ENCODE measurements around the gene LPP. TPM values are rescaled to one million over a fixed set of nuclear protein-coding genes. Genes with fewer than 3 reads are reported as not detected.

Gene LPP
- total RNA-seq, 4 donors from 2014 or later = 183 to 293 (median 242) TPM

DNA sequence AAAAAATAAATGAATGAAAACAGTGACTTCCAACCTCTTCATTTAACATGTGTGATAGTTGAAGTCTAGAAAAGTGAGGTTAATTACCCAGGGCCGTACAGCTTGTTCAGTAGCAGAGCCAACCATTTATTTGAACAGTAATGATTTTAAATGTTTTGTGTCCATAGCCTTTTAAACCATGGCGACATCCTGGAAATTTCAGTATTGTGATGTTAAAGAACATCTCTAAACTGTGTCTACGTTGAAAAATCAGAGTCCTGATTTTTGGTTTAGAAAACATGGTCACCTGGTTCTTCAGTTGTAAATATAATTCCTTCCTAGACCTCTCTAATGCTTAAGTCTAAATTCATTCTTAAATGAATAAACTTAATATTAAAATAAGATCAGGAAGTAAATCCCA, 14.2 kb downstream of the LPP start:
- no peaks in the 10 kb centered on the region for H3K27me3 ChIP-seq
- peak overlapping the region in 1 of 4 donors; percentile 75 for H3K27ac ChIP-seq
- no peak for TF ChIP-seq POLR2A (IDR thresholded peaks at IDR 0.05)
- TF ChIP-seq, protein P1, sequence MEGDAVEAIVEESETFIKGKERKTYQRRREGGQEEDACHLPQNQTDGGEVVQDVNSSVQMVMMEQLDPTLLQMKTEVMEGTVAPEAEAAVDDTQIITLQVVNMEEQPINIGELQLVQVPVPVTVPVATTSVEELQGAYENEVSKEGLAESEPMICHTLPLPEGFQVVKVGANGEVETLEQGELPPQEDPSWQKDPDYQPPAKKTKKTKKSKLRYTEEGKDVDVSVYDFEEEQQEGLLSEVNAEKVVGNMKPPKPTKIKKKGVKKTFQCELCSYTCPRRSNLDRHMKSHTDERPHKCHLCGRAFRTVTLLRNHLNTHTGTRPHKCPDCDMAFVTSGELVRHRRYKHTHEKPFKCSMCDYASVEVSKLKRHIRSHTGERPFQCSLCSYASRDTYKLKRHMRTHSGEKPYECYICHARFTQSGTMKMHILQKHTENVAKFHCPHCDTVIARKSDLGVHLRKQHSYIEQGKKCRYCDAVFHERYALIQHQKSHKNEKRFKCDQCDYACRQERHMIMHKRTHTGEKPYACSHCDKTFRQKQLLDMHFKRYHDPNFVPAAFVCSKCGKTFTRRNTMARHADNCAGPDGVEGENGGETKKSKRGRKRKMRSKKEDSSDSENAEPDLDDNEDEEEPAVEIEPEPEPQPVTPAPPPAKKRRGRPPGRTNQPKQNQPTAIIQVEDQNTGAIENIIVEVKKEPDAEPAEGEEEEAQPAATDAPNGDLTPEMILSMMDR (IDR thresholded peaks at IDR 0.05) = no peak
- no peak for TF ChIP-seq EP300 (IDR thresholded peaks at IDR 0.05)
- DNase-seq (ENCODE audit: low spot score in 2 of 2) = no peak
- no peaks in the 10 kb centered on the region for H3K36me3 ChIP-seq
- no peak overlapping the region for H3K4me3 ChIP-seq
- H3K4me1 ChIP-seq = peaks cover 0 to 59% (median 12%) of the 10 kb centered on the region in 4 donors
- WGBS, 2 donors = 81 to 84% methylated on average over 3 of the region's 3 CpGs
- H3K9me3 ChIP-seq = no peaks in the 10 kb centered on the region

DNA sequence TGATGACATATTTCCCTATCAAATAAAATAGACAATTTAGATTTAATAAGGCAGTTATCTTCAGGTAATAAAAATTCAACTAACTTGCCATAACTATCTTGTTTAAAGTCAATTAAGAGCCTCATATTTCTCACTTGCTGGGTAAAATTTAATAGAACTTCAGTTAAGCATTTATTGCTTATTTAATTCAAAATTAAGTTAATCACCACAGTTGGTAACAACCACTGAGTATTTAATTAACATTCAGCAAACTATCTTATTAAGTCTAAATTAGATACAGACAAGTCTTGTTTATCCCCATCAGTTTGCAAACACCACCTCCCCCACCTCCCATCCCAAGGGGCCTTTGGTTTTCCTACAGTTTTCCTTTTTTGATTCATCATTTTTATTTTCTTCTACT, 14.7 kb downstream of the LPP start:
- Histone ChIP-seq H3K27me3 (no peaks in the 10 kb centered on the region), H3K36me3 (no peaks in the 10 kb centered on the region), H3K4me3 (no peak overlapping the region), H3K9me3 (no peaks in the 10 kb centered on the region), H3K27ac (peak overlapping the region in 2 of 4 donors; percentile 55 to 75), H3K4me1 (peaks cover 0 to 58% (median 11%) of the 10 kb centered on the region in 4 donors)
- TF ChIP-seq, protein P1 (IDR thresholded peaks at IDR 0.05) = no peak
- TF ChIP-seq EP300 (IDR thresholded peaks at IDR 0.05) (no peak), POLR2A (IDR thresholded peaks at IDR 0.05) (no peak)
- no peak for DNase-seq (ENCODE audit: low spot score in 2 of 2)

DNA sequence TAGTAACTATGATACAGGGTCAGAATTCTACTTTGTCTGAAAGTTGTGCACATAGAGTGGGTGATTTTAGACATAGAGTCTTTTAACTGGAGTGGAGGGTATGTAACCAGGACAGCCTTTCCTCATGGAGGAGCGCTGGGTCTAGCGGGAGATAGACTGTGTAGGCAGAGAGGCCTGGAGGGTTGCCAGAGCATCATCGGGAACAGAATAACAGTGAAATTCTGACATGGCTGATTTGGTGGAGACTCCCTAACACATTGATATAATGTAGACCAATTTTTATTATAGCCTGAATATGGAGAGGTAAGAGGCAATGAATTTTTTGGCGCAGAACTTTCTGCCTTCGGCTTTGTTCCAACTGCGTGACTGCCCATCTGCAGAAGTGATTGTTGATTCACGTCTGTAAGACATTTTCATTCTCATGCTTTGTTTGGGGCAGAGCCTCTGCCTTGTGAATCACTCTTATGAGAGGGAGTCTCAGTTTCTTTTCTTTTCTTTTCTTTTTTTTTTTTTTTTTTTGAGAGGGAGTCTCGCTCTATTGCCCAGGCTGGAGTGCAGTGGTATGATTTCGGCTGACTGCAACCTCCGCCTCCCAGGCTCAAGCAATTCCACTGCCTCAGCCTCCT, 16.0 kb downstream of the LPP start:
- Histone ChIP-seq H3K27ac (peak overlapping the region in 3 of 4 donors; percentile 21 to 75 (median 55)), H3K36me3 (peaks cover 0 to under 1% (median 0%) of the 10 kb centered on the region in 3 donors), H3K27me3 (no peaks in the 10 kb centered on the region), H3K9me3 (no peaks in the 10 kb centered on the region), H3K4me1 (peaks cover 0 to 47% (median 6%) of the 10 kb centered on the region in 4 donors), H3K4me3 (no peak overlapping the region)
- 48 to 51% methylated on average over 10 of the region's 10 CpGs for WGBS, 2 donors
- DNase-seq (ENCODE audit: low spot score in 2 of 2) = peak; percentile 58 to 79
- TF ChIP-seq EP300 (IDR thresholded peaks at IDR 0.05) (peak in 1 of 2 donors; percentile 8), POLR2A (IDR thresholded peaks at IDR 0.05) (no peak)
- TF ChIP-seq, protein P1 (IDR thresholded peaks at IDR 0.05) = no peak

DNA sequence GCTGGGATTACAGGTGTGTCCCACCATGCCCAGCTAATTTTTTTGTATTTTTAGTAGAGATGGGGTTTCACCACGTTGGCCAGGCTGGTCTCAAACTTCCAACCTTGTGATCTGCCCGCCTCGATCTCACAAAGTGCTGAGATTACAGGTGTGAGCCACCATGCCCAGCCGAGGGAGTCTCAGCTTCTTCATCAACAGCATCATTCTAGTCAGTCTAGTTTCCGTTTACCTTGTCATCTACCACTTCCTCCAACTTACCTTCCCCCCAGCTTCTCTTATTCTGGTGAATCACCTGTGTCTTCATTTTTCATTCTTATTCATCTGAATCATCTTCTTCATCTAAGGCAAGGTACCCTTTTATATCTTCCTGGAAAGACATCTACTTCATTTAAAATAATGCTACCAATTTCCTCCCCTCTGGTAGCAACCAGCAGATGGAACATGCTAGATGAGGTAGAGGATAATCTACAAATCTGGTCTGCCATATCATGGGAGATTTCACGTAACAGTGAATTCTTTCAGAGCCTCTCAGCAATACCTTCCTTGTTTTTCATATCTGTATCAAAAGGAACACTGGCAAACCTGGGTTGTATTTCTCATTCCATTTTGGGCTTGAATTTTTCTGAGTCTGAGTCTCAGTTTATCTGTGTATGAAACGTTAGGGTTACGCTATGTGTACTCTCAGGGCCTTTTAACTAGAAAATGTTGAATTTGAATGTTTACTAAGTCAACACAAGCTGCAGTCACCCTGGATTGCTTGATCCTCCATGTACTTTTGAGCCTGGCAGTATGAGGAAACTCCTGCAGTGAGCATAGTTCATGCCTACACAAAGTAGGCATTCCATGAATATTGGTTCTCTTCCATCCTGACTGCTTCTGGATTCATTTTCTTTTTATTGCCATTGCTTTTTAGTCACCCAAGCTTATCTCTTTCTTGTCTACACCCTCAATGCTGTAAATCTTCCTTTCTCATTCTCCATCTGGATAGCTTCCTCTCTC, 16.8 kb downstream of the LPP start:
- no peak for DNase-seq (ENCODE audit: low spot score in 2 of 2)
- Histone ChIP-seq H3K27me3 (no peaks in the 10 kb centered on the region), H3K27ac (peak overlapping the region in 1 of 4 donors; percentile 75), H3K36me3 (peaks cover 0 to 7% (median 0%) of the 10 kb centered on the region in 3 donors), H3K9me3 (no peaks in the 10 kb centered on the region), H3K4me1 (peaks cover 0 to 42% (median 6%) of the 10 kb centered on the region in 4 donors), H3K4me3 (no peak overlapping the region)
- 90 to 97% methylated on average over 8 of the region's 8 CpGs for WGBS, 2 donors
- TF ChIP-seq, protein P1 (IDR thresholded peaks at IDR 0.05) = no peak

Measured in tibial nerve (tissue), 4 donors.